IMR-90 (cell line): ENCODE results near the gene SEH1L. TPM values are rescaled to one million over a fixed set of nuclear protein-coding genes. Genes with fewer than 3 reads are reported as not detected.

Experiments used
- ATAC-seq: fragments of 200-7000 bp; cut with Tn5 transposase; 2 replicates; pipeline ENCODE4 v1.9.1; 2020; ENCODE audit warnings: low read depth, mild to moderate bottlenecking, moderate library complexity
- BruUV-seq: library from RNA; stranded (reverse); fragments of 400-500 nt; replicated peaks from 2 replicates; lab custom pipeline; 2021; lab: Mats Ljungman, UMichigan
- CTCF ChIA-PET: fragments of 300-600 bp; formaldehyde crosslinking; extraction: SDS; loops from one replicate; lab custom pipeline; 2021; ENCODE audit warnings: antibody characterized with exemption; lab: Yijun Ruan, JAX
- POLR2A ChIA-PET: fragments of 300-600 bp; sonication (Branson Sonifier 250); formaldehyde crosslinking; loops from one replicate; lab custom pipeline; 2022; ENCODE audit warnings: antibody characterized with exemption; ENCODE audit not compliant: unreplicated experiment; lab: Charles Lee
- DNase-seq: peaks from one replicate; pipeline ENCODE4 v3.0.0; 2013
- H2AFZ ChIP-seq: replicated peaks from 2 replicates; pipeline ENCODE3; 2013; ENCODE audit warnings: low read length, mild to moderate bottlenecking; ENCODE audit not compliant: poor library complexity
- H2AK5ac ChIP-seq: 2 replicates; pipeline ENCODE4 v1.6.1; 2013; ENCODE audit warnings: low read depth, low read length, inconsistent platforms
- H2AK9ac ChIP-seq: replicated peaks from 2 replicates; pipeline ENCODE3; 2013; ENCODE audit warnings: mild to moderate bottlenecking, low read depth, low read length, moderate library complexity; ENCODE audit not compliant: poor library complexity
- H2BK120ac ChIP-seq: 2 replicates; pipeline ENCODE4 v1.6.1; 2013; ENCODE audit warnings: low read depth, low read length, inconsistent platforms
- H2BK15ac ChIP-seq: 3 replicates; pipeline ENCODE4 v1.6.1; 2013; ENCODE audit warnings: low read depth, low read length, inconsistent platforms
- H2BK20ac ChIP-seq: 2 replicates; pipeline ENCODE4 v1.6.1; 2013; ENCODE audit warnings: low read depth, mild to moderate bottlenecking, inconsistent platforms, low read length, moderate library complexity
- H2BK5ac ChIP-seq: 2 replicates; pipeline ENCODE4 v1.6.1; 2013; ENCODE audit warnings: mild to moderate bottlenecking, low read depth, low read length, inconsistent platforms; ENCODE audit not compliant: poor library complexity, severe bottlenecking
- H3K14ac ChIP-seq: replicated peaks from 2 replicates; pipeline ENCODE4 v1.6.1; 2013; ENCODE audit warnings: low read depth, low read length, inconsistent platforms
- H3K18ac ChIP-seq: 2 replicates; pipeline ENCODE4 v1.6.1; 2013; ENCODE audit warnings: low read depth, low read length, control low read depth
- H3K23ac ChIP-seq: 2 replicates; pipeline ENCODE4 v1.6.1; 2013; ENCODE audit warnings: low read depth, low read length, inconsistent platforms
- H3K27ac ChIP-seq: 2 replicates; pipeline ENCODE4 v1.5.1; 2013; ENCODE audit warnings: mild to moderate bottlenecking, control low read depth, low read length; ENCODE audit not compliant: insufficient read depth
- H3K27me3 ChIP-seq: 2 replicates; pipeline ENCODE4 v1.6.1; 2013; ENCODE audit warnings: low read length; ENCODE audit not compliant: control insufficient read depth, insufficient read depth
- H3K36me3 ChIP-seq: 2 replicates; pipeline ENCODE4 v1.6.1; 2013; ENCODE audit warnings: low read length, mixed read lengths; ENCODE audit not compliant: control insufficient read depth, insufficient read depth
- H3K4ac ChIP-seq: 2 replicates; pipeline ENCODE4 v1.6.1; 2013; ENCODE audit warnings: low read depth, low read length, inconsistent platforms
- H3K4me1 ChIP-seq: 2 replicates; pipeline ENCODE4 v1.6.1; 2013; ENCODE audit warnings: low read length, mixed read lengths; ENCODE audit not compliant: control insufficient read depth, insufficient read depth
- H3K4me2 ChIP-seq: 2 replicates; pipeline ENCODE4 v1.6.1; 2013; ENCODE audit warnings: low read depth, mild to moderate bottlenecking, control low read depth, low read length, moderate library complexity
- H3K4me3 ChIP-seq: 2 replicates; pipeline ENCODE4 v1.5.1; 2013; ENCODE audit warnings: low read depth, mild to moderate bottlenecking, control low read depth, low read length, moderate library complexity; ENCODE audit not compliant: insufficient read depth
- H3K56ac ChIP-seq: 2 replicates; pipeline ENCODE4 v1.6.1; 2013; ENCODE audit warnings: low read length, inconsistent platforms; ENCODE audit not compliant: insufficient read depth; ENCODE audit errors: extremely low read depth
- H3K79me1 ChIP-seq, 2 experiments: 2 replicates each; pipeline ENCODE4 v1.6.1; 2013; ENCODE audit warnings: low read length in 2 of 2, inconsistent platforms in 1 of 2, low read depth in 1 of 2
- H3K9ac ChIP-seq: 2 replicates; pipeline ENCODE4 v1.6.1; 2013; ENCODE audit warnings: low read depth, low read length, control low read depth
- H3K9me1 ChIP-seq: 2 replicates; pipeline ENCODE4 v1.6.1; 2013; ENCODE audit warnings: low read length, inconsistent platforms; ENCODE audit not compliant: insufficient read depth
- H3K9me3 ChIP-seq: 2 replicates; pipeline ENCODE4 v1.6.1; 2013; ENCODE audit warnings: low read length; ENCODE audit not compliant: control insufficient read depth, insufficient read depth
- H4K20me1 ChIP-seq: 2 replicates; pipeline ENCODE4 v1.6.1; 2013; ENCODE audit warnings: low read length, inconsistent platforms; ENCODE audit not compliant: insufficient read depth
- H4K5ac ChIP-seq: 2 replicates; pipeline ENCODE4 v1.6.1; 2013; ENCODE audit warnings: mild to moderate bottlenecking, low read depth, low read length, control low read depth
- H4K8ac ChIP-seq, 2 experiments: 2 replicates each; pipeline ENCODE4 v1.6.1; 2013; ENCODE audit warnings: low read depth in 2 of 2, low read length in 2 of 2, control low read depth in 1 of 2, inconsistent platforms in 1 of 2
- H4K91ac ChIP-seq: 2 replicates; pipeline ENCODE4 v1.6.1; 2013; ENCODE audit warnings: low read depth, low read length, inconsistent platforms; ENCODE audit not compliant: insufficient read depth
- CEBPB ChIP-seq: IDR thresholded peaks from 2 replicates; pipeline ENCODE4 v1.6.1; 2012; ENCODE audit warnings: low read depth, low read length, improper control_type of control experiment
- FOS ChIP-seq: fragments of 150-350 bp; IDR thresholded peaks from 2 replicates; pipeline ENCODE4 v1.6.1; 2016; ENCODE audit warnings: low read depth, low read length
- MAFK ChIP-seq: IDR thresholded peaks from 2 replicates; pipeline ENCODE4 v1.6.1; 2012; ENCODE audit warnings: low read depth, low read length, improper control_type of control experiment
- MAZ ChIP-seq: IDR thresholded peaks from 2 replicates; pipeline ENCODE4 v1.6.1; 2012; ENCODE audit warnings: low read depth, mild to moderate bottlenecking, low read length, improper control_type of control experiment, moderate library complexity, borderline replicate concordance
- MXI1 ChIP-seq: IDR thresholded peaks from 2 replicates; pipeline ENCODE4 v1.6.1; 2012; ENCODE audit warnings: low read depth, mild to moderate bottlenecking, low read length, moderate library complexity, borderline replicate concordance
- NFE2L2 ChIP-seq: fragments of 150-350 bp; IDR thresholded peaks from 2 replicates; pipeline ENCODE4 v1.6.1; 2016; ENCODE audit warnings: low read depth, mild to moderate bottlenecking, low read length
- POLR2A ChIP-seq: IDR thresholded peaks from 2 replicates; pipeline ENCODE4 v1.6.1; 2012; ENCODE audit warnings: mild to moderate bottlenecking, low read depth, low read length
- RAD21 ChIP-seq: IDR thresholded peaks from 2 replicates; pipeline ENCODE4 v1.6.1; 2012; ENCODE audit warnings: low read length, improper control_type of control experiment
- RCOR1 ChIP-seq: IDR thresholded peaks from 2 replicates; pipeline ENCODE4 v1.6.1; 2012; ENCODE audit warnings: mild to moderate bottlenecking, low read length, improper control_type of control experiment; ENCODE audit not compliant: insufficient replicate concordance
- RFX5 ChIP-seq: IDR thresholded peaks from 2 replicates; pipeline ENCODE4 v1.8.0; 2012; ENCODE audit warnings: low read depth, mild to moderate bottlenecking, low read length, moderate library complexity
- SMC3 ChIP-seq: fragments of 150-350 bp; IDR thresholded peaks from 2 replicates; pipeline ENCODE4 v1.6.1; 2016; ENCODE audit warnings: low read depth, mild to moderate bottlenecking, antibody characterized with exemption, low read length, moderate library complexity
- USF2 ChIP-seq: fragments of 150-350 bp; IDR thresholded peaks from 2 replicates; pipeline ENCODE4 v1.6.1; 2017; ENCODE audit warnings: mild to moderate bottlenecking, antibody characterized with exemption, low read length, low read depth
- WGBS, 2 experiments: methylation state at CpG; one replicate each; pipeline versions ENCODE4 v1.1.5 to v1.1.7; 2013; ENCODE audit warnings: missing lambda C conversion rate in 2 of 2; ENCODE audit not compliant: insufficient read length in 1 of 2; ENCODE audit errors: extremely low coverage in 2 of 2; 5-methylcytosine and 5-hydroxymethylcytosine counted together
- dilution Hi-C: fragments of 300-500 bp; cut with HindIII; formaldehyde crosslinking; loops from one replicate; pipeline ENCODE4 v1.14.3; 2018; ENCODE audit warnings: low sequenced_read_pairs; ENCODE audit not compliant: unreplicated experiment
- in situ Hi-C: fragments of 300-500 bp; cut with MboI; formaldehyde crosslinking; loops from 3 replicates; pipeline ENCODE4 v1.14.3; 2019; ENCODE audit warnings: low sequenced_read_pairs, inconsistent platforms, mixed read lengths
- intact Hi-C: fragments of 100-400 bp; cut with micrococcal nuclease; formaldehyde crosslinking; loops from 2 replicates; pipeline ENCODE4 v1.10.0; 2022
- polyA plus RNA-seq, 3 experiments: library from polyadenylated mRNA; depleted of rRNA; stranded (reverse); fragments of >200 nt; gene quantifications; 2 replicates each; pipeline ENCODE4 v1.2.3, GENCODE V29; 2012; ENCODE audit warnings: low replicate concordance in 1 of 3
- total RNA-seq: library from RNA; depleted of rRNA; stranded (reverse); fragments of >200 nt; gene quantifications from 2 replicates; pipeline ENCODE4 v1.2.3, GENCODE V29; 2012
- TF ChIP-seq, protein P1 (sequence below): conservative IDR thresholded peaks from 2 replicates; pipeline ENCODE4 v1.5.1; 2012; ENCODE audit warnings: mild to moderate bottlenecking, low read depth, low read length, improper control_type of control experiment
- TF ChIP-seq, protein P2 (sequence below): fragments of 150-350 bp; IDR thresholded peaks from 2 replicates; pipeline ENCODE4 v1.6.1; 2016; ENCODE audit warnings: low read depth, mild to moderate bottlenecking, low read length, moderate library complexity, borderline replicate concordance

The SEH1L gene
- total and polyA plus RNA-seq, 2 of the 4 experiments (the other 2 are of a cell fraction), result 27.6 to 45.5 TPM

GRCh38 chr18:12934454-12935071, 13.2 kb upstream of the SEH1L start:
- ATAC-seq (peak; percentile 97), DNase-seq (peak; percentile 83)
- no peak overlapping the region for H3K23ac ChIP-seq
- H2AFZ ChIP-seq, result peak overlapping the region; percentile 73
- H3K4me2 ChIP-seq, result peak overlapping the region; percentile 6; the same call in 1 of the 2 replicates
- no peaks in the 10 kb centered on the region for H3K79me1 ChIP-seq
- H2AK5ac ChIP-seq, result no peak overlapping the region
- dilution Hi-C loops, result no loop called here
- H4K91ac ChIP-seq, result no peak overlapping the region
- no peaks in the 10 kb centered on the region for H3K9me1 ChIP-seq
- H3K4ac ChIP-seq, result no peak overlapping the region
- 0 out of 2 replicates have a peak overlapping the region, but pooled peaks have one; percentile 63 for H2BK20ac ChIP-seq
- H3K36me3 ChIP-seq, result no peaks in the 10 kb centered on the region
- H3K18ac ChIP-seq, result no peak overlapping the region
- H3K14ac ChIP-seq, result no peak overlapping the region
- no peak overlapping the region for H3K27ac ChIP-seq
- POLR2A ChIA-PET, result interaction anchor here (0.7 kb wide), 1 partner anchor 51 kb away, joined by 6 read pairs; no protein-coding TSS in a partner anchor
- in situ Hi-C loops, result loop anchor here (5.0 kb wide), 1 partner anchor 202 kb away; no protein-coding TSS in a partner anchor
- H3K4me3 ChIP-seq, result no peak overlapping the region
- 12% methylated on average over 5 of the region's 11 CpGs; no CpG with 5 or more reads in 1 of the 2 experiments for WGBS, 2 experiments
- no peaks in the 10 kb centered on the region for H3K4me1 ChIP-seq
- H4K8ac ChIP-seq, result no peak overlapping the region
- H3K9me3 ChIP-seq, result no peaks in the 10 kb centered on the region
- no peaks in the 10 kb centered on the region for H3K27me3 ChIP-seq
- intact Hi-C loops, result loop anchor here (1.0 to 2.0 kb wide), 4 partner anchors 40 to 542 kb away; no protein-coding TSS in a partner anchor
- no peak overlapping the region for H4K5ac ChIP-seq
- CTCF ChIA-PET, result interaction anchor here (0.6 to 2.5 kb wide), 21 partner anchors 8 to 544 kb away, joined by 3 to 38 read pairs (median 4); no protein-coding TSS in a partner anchor
- no peak overlapping the region for H3K9ac ChIP-seq
- H2BK120ac ChIP-seq, result 0 out of 2 replicates have a peak overlapping the region, but pooled peaks have one; percentile 14
- no peak overlapping the region for H3K56ac ChIP-seq
- no peak overlapping the region for H2BK5ac ChIP-seq
- no peaks in the 10 kb centered on the region for H4K20me1 ChIP-seq
- no TSS peak for BruUV-seq
- H2AK9ac ChIP-seq, result no peak overlapping the region
- no peak overlapping the region for H2BK15ac ChIP-seq
- TF ChIP-seq FOS, result no peak
- no peak for TF ChIP-seq USF2
- TF ChIP-seq RAD21, result peak; percentile 100
- TF ChIP-seq MXI1, result no peak
- no peak; the same call in 1 of the 2 replicates for TF ChIP-seq MAZ
- TF ChIP-seq, protein P1, sequence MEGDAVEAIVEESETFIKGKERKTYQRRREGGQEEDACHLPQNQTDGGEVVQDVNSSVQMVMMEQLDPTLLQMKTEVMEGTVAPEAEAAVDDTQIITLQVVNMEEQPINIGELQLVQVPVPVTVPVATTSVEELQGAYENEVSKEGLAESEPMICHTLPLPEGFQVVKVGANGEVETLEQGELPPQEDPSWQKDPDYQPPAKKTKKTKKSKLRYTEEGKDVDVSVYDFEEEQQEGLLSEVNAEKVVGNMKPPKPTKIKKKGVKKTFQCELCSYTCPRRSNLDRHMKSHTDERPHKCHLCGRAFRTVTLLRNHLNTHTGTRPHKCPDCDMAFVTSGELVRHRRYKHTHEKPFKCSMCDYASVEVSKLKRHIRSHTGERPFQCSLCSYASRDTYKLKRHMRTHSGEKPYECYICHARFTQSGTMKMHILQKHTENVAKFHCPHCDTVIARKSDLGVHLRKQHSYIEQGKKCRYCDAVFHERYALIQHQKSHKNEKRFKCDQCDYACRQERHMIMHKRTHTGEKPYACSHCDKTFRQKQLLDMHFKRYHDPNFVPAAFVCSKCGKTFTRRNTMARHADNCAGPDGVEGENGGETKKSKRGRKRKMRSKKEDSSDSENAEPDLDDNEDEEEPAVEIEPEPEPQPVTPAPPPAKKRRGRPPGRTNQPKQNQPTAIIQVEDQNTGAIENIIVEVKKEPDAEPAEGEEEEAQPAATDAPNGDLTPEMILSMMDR, result peak; percentile 97
- TF ChIP-seq RCOR1, result no peak
- no peak for TF ChIP-seq RFX5
- TF ChIP-seq, protein P2, sequence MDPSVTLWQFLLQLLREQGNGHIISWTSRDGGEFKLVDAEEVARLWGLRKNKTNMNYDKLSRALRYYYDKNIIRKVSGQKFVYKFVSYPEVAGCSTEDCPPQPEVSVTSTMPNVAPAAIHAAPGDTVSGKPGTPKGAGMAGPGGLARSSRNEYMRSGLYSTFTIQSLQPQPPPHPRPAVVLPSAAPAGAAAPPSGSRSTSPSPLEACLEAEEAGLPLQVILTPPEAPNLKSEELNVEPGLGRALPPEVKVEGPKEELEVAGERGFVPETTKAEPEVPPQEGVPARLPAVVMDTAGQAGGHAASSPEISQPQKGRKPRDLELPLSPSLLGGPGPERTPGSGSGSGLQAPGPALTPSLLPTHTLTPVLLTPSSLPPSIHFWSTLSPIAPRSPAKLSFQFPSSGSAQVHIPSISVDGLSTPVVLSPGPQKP, result no peak
- TF ChIP-seq MAFK, result peak; percentile 7; the same call in 1 of the 2 replicates
- peak; percentile 100 for TF ChIP-seq SMC3
- TF ChIP-seq NFE2L2, result no peak
- peak; percentile 58 for TF ChIP-seq POLR2A
- no peak for TF ChIP-seq CEBPB
